ENCODE results near the gene CTH.

Gene CTH

DNA sequence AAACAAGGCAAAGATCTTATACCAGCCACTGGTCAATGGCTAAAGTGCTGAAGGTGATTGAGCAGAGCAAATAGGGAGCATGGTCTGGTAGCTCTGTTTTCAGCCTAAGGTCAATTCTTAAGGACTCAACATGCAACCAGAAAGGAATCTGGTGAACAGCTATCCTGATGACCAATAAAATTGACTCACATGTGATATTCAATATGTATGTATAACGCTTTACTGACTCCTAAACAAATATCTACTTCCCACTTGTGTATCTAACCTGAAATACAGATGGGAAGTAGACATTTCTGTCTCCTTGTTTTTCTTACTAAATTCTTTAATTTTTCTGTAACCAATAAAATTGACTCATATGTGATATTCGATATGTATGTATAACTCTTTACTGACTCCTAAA is 24.9 kb upstream of the CTH start:
- Histone ChIP-seq H3K4me2 (ENCODE audit: low read length) (no peak overlapping the region), H3K27ac (ENCODE audit: low read depth, low read length) (no peak overlapping the region), H3K79me2 (ENCODE audit: control insufficient read depth, low read length) (no peaks in the 10 kb centered on the region), H3K4me3 (ENCODE audit: low read length) (no peak overlapping the region), H3F3A (ENCODE audit: control insufficient read depth, insufficient read depth) (no peaks in the 10 kb centered on the region), H3K27me3 (ENCODE audit: control insufficient read depth, low read length) (peaks cover 8% of the 10 kb centered on the region), H3K4me1 (ENCODE audit: control insufficient read depth, low read length) (no peaks in the 10 kb centered on the region), H3K9me3 (ENCODE audit: control insufficient read depth, insufficient read depth, low read length) (no peaks in the 10 kb centered on the region), H3K9me2 (replicated peaks; ENCODE audit: control insufficient read depth, low read length) (no peaks in the 10 kb centered on the region), H3K36me3 (ENCODE audit: control insufficient read depth, low read length) (no peaks in the 10 kb centered on the region), H4K20me1 (ENCODE audit: control insufficient read depth, insufficient read depth, low read depth, low read length) (no peaks in the 10 kb centered on the region)
- TF ChIP-seq EZH2phosphoT487 (IDR thresholded peaks at IDR 0.05; ENCODE audit: borderline replicate concordance, low read length) = no peak
- TF ChIP-seq, protein P1, sequence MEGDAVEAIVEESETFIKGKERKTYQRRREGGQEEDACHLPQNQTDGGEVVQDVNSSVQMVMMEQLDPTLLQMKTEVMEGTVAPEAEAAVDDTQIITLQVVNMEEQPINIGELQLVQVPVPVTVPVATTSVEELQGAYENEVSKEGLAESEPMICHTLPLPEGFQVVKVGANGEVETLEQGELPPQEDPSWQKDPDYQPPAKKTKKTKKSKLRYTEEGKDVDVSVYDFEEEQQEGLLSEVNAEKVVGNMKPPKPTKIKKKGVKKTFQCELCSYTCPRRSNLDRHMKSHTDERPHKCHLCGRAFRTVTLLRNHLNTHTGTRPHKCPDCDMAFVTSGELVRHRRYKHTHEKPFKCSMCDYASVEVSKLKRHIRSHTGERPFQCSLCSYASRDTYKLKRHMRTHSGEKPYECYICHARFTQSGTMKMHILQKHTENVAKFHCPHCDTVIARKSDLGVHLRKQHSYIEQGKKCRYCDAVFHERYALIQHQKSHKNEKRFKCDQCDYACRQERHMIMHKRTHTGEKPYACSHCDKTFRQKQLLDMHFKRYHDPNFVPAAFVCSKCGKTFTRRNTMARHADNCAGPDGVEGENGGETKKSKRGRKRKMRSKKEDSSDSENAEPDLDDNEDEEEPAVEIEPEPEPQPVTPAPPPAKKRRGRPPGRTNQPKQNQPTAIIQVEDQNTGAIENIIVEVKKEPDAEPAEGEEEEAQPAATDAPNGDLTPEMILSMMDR (IDR thresholded peaks at IDR 0.05; ENCODE audit: low read depth, low read length, poor library complexity, severe bottlenecking) = no peak

DNA sequence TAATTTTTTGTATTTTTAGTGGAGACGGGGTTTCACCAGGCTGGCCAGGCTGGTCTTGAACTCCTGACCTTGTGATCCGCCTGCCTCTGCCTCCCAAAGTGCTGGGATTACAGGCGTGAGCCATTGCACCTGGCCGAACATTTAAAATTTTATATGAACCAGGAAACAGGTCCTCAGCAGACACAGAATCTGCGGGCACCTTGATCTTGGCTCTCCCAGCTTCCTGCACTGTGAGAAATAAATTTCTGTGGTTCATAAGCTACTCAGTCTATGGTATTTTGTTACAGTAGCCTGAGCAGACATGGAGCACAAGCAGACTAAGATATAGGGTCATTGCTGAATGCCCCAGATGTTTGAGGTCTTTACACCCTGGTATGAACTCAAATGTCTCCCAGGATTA is 23.6 kb upstream of the CTH start:
- no peak for TF ChIP-seq EZH2phosphoT487 (IDR thresholded peaks at IDR 0.05; ENCODE audit: borderline replicate concordance, low read length)
- TF ChIP-seq, protein P1 (IDR thresholded peaks at IDR 0.05; ENCODE audit: low read depth, low read length, poor library complexity, severe bottlenecking) = no peak

DNA sequence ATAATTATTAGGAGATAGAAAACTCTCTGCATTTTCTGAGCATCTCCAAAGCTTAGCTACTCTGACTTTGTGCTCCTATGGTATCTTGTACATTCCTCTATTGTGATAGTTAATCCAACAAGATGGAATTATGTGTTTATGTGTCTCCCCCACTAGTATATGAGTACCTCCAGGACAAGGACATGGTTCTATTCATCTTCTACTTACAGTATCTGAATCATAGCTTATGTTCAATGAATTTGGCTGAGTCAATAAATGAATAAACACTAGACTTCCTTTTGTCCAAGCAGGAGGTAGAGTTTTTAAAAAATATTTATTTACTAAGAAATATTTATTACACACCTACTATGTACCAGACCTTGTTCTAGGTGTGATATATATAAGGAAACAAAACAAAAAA is 18.4 kb upstream of the CTH start:
- Histone ChIP-seq H3K36me3 (ENCODE audit: control insufficient read depth, low read length) (no peaks in the 10 kb centered on the region), H3K4me1 (ENCODE audit: control insufficient read depth, low read length) (no peaks in the 10 kb centered on the region), H3K27me3 (ENCODE audit: control insufficient read depth, low read length) (no peaks in the 10 kb centered on the region; the same call in 1 of the 2 replicates), H3K9me3 (ENCODE audit: control insufficient read depth, insufficient read depth, low read length) (no peaks in the 10 kb centered on the region), H3K27ac (ENCODE audit: low read depth, low read length) (no peak overlapping the region), H3K9me2 (replicated peaks; ENCODE audit: control insufficient read depth, low read length) (no peaks in the 10 kb centered on the region), H4K20me1 (ENCODE audit: control insufficient read depth, insufficient read depth, low read depth, low read length) (no peaks in the 10 kb centered on the region), H3K4me3 (ENCODE audit: low read length) (no peak overlapping the region), H3K4me2 (ENCODE audit: low read length) (no peak overlapping the region), H3K79me2 (ENCODE audit: control insufficient read depth, low read length) (no peaks in the 10 kb centered on the region), H3F3A (ENCODE audit: control insufficient read depth, insufficient read depth) (no peaks in the 10 kb centered on the region)
- TF ChIP-seq, protein P1 (IDR thresholded peaks at IDR 0.05; ENCODE audit: low read depth, low read length, poor library complexity, severe bottlenecking) = no peak

More for the DNA sequence above, 23.6 kb upstream of the CTH start:
- no peak overlapping the region for H3K4me3 ChIP-seq (ENCODE audit: low read length)
- peaks cover 4% of the 10 kb centered on the region for H3K27me3 ChIP-seq (ENCODE audit: control insufficient read depth, low read length)
- no peaks in the 10 kb centered on the region for H3K9me2 ChIP-seq (replicated peaks; ENCODE audit: control insufficient read depth, low read length)
- no peak overlapping the region for H3K4me2 ChIP-seq (ENCODE audit: low read length)
- no peaks in the 10 kb centered on the region for H3K4me1 ChIP-seq (ENCODE audit: control insufficient read depth, low read length)
- H3K79me2 ChIP-seq (ENCODE audit: control insufficient read depth, low read length) = no peaks in the 10 kb centered on the region
- no peaks in the 10 kb centered on the region for H4K20me1 ChIP-seq (ENCODE audit: control insufficient read depth, insufficient read depth, low read depth, low read length)
- H3K36me3 ChIP-seq (ENCODE audit: control insufficient read depth, low read length) = no peaks in the 10 kb centered on the region
- H3K9me3 ChIP-seq (ENCODE audit: control insufficient read depth, insufficient read depth, low read length) = no peaks in the 10 kb centered on the region
- H3K27ac ChIP-seq (ENCODE audit: low read depth, low read length) = no peak overlapping the region
- no peaks in the 10 kb centered on the region for H3F3A ChIP-seq (ENCODE audit: control insufficient read depth, insufficient read depth)

DNA sequence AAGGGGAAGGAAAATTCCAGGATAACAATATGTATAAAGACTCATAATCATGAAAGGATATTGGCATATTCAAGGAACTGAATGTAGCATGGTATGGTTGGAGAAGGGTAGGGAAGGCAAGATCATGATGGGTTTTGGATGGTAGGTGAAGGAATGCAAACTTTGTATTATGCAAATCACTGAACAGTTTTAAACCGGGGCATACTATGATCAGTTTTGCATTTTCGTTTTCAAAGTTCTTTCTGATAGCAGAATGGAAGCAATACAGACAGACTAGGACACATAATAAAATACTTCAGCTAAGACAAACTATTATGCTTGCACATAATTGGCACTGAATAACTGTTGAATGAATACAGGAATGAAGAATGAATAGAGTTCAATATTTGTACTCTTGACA is 14.5 kb upstream of the CTH start:
- no peak overlapping the region for H3K27ac ChIP-seq (ENCODE audit: low read depth, low read length)
- no peaks in the 10 kb centered on the region for H3K36me3 ChIP-seq (ENCODE audit: control insufficient read depth, low read length)
- H3K27me3 ChIP-seq (ENCODE audit: control insufficient read depth, low read length) = no peaks in the 10 kb centered on the region
- H3K4me2 ChIP-seq (ENCODE audit: low read length) = no peak overlapping the region
- no peaks in the 10 kb centered on the region for H3K9me3 ChIP-seq (ENCODE audit: control insufficient read depth, insufficient read depth, low read length)
- no peaks in the 10 kb centered on the region for H3K4me1 ChIP-seq (ENCODE audit: control insufficient read depth, low read length)
- H3K79me2 ChIP-seq (ENCODE audit: control insufficient read depth, low read length) = no peaks in the 10 kb centered on the region
- TF ChIP-seq, protein P1 (IDR thresholded peaks at IDR 0.05; ENCODE audit: low read depth, low read length, poor library complexity, severe bottlenecking) = no peak
- no peak for TF ChIP-seq EZH2phosphoT487 (IDR thresholded peaks at IDR 0.05; ENCODE audit: borderline replicate concordance, low read length)
- H3K4me3 ChIP-seq (ENCODE audit: low read length) = no peak overlapping the region
- H4K20me1 ChIP-seq (ENCODE audit: control insufficient read depth, insufficient read depth, low read depth, low read length) = no peaks in the 10 kb centered on the region
- no peaks in the 10 kb centered on the region for H3F3A ChIP-seq (ENCODE audit: control insufficient read depth, insufficient read depth)
- H3K9me2 ChIP-seq (replicated peaks; ENCODE audit: control insufficient read depth, low read length) = no peaks in the 10 kb centered on the region

All from DOHH2 (cell line).